Osteocyte (in vitro differentiated cells): ENCODE measurements around the gene ZNF343. TPM values are rescaled to one million over a fixed set of nuclear protein-coding genes. Genes with fewer than 3 reads are reported as not detected.
"Not testable (repeated sequence)": the region's sequence is repeated elsewhere in the genome, so short reads cannot be mapped to it uniquely, and the experiment has no call there.

Experiments used
- DNase-seq: peaks from one replicate; pipeline ENCODE4 v3.0.0; 2021; ENCODE audit warnings: mixed read lengths; ENCODE audit not compliant: unreplicated experiment; ENCODE audit errors: extremely low spot score
- H3K27ac Mint-ChIP-seq: one replicate; pipeline ENCODE4 v1.8.0; 2021; ENCODE audit warnings: mild to moderate bottlenecking, mixed read lengths; ENCODE audit not compliant: unreplicated experiment
- H3K27me3 Mint-ChIP-seq: one replicate; pipeline ENCODE4 v1.8.0; 2021; ENCODE audit warnings: mixed read lengths; ENCODE audit not compliant: unreplicated experiment
- H3K36me3 Mint-ChIP-seq: one replicate; pipeline ENCODE4 v1.8.0; 2021; ENCODE audit warnings: mixed read lengths; ENCODE audit not compliant: unreplicated experiment
- H3K4me1 Mint-ChIP-seq: one replicate; pipeline ENCODE4 v1.8.0; 2021; ENCODE audit warnings: mixed read lengths; ENCODE audit not compliant: unreplicated experiment
- H3K4me3 Mint-ChIP-seq: one replicate; pipeline ENCODE4 v1.8.0; 2021; ENCODE audit warnings: mild to moderate bottlenecking, moderate library complexity, mixed read lengths; ENCODE audit not compliant: unreplicated experiment
- H3K9me3 Mint-ChIP-seq: one replicate; pipeline ENCODE4 v1.8.0; 2021; ENCODE audit warnings: mixed read lengths; ENCODE audit not compliant: unreplicated experiment
- total RNA-seq: library from RNA; stranded (reverse); gene quantifications from 2 replicates; pipeline ENCODE4 v1.2.1, GENCODE V29; 2021
- TF ChIP-seq, protein P1 (sequence below): fragments of 200-600 bp; sonication (generic); IDR thresholded peaks from 2 replicates; pipeline ENCODE4 v1.5.0; 2021; ENCODE audit warnings: antibody characterized with exemption, mild to moderate bottlenecking, moderate library complexity

Gene ZNF343
- total RNA-seq, 1 donor from 2014 or later: 11.4 TPM

DNA sequence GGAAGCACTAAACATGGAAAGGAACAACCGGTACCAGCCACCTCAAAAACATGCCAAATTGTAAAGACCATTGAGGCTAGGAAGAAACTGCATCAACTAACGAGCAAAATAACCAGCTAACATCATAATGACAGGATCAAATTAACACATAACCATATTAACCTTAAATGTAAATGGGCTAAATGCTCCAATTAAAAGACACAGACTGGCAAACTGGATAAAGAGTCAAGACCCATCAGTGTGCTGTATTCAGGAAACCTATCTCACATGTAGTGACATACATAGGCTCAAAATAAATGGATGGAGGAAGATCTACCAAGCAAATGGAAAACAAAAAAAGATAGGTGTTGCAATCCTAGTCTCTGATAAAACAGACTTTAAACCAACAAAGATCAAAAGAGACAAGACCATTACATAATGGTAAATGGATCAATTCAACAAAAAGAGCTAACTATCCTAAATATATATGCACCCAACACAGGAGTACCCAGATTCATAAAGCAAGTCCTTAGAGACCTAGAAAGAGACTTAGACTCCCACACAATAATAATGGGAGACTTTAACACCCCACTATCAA is 5.8 kb downstream of the ZNF343 start:
- not testable (repeated sequence) for H3K27me3 Mint-ChIP-seq, H3K4me1 Mint-ChIP-seq, H3K9me3 Mint-ChIP-seq, H3K4me3 Mint-ChIP-seq, H3K27ac Mint-ChIP-seq, DNase-seq
- peaks cover 19% of the 10 kb centered on the region for H3K36me3 Mint-ChIP-seq

DNA sequence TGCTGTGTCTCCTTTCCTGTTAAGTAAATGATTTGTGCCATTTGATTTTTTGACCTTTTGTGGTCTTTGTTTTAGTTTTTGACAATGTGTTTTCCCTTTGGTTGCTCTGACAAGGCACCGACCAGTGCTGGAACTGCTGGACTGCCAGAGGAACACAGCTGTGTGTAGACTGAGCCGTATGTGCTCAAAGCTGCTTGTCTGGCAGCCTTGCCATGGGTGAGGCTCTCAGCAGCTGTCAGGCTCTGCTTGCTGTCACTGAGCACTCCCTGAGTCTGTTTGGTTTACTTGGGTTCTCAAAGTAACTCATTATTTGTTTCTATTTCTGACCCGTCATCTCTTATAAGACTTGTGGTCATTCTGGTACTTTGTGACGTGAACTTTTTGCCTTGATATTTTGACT is 23.1 kb downstream of the ZNF343 start:
- no peak for DNase-seq
- Mint-ChIP-seq H3K4me3 (no peak overlapping the region), H3K36me3 (peaks cover 61% of the 10 kb centered on the region), H3K9me3 (no peaks in the 10 kb centered on the region), H3K27me3 (no peaks in the 10 kb centered on the region), H3K27ac (no peak overlapping the region), H3K4me1 (no peaks in the 10 kb centered on the region)
- TF ChIP-seq, protein P1, sequence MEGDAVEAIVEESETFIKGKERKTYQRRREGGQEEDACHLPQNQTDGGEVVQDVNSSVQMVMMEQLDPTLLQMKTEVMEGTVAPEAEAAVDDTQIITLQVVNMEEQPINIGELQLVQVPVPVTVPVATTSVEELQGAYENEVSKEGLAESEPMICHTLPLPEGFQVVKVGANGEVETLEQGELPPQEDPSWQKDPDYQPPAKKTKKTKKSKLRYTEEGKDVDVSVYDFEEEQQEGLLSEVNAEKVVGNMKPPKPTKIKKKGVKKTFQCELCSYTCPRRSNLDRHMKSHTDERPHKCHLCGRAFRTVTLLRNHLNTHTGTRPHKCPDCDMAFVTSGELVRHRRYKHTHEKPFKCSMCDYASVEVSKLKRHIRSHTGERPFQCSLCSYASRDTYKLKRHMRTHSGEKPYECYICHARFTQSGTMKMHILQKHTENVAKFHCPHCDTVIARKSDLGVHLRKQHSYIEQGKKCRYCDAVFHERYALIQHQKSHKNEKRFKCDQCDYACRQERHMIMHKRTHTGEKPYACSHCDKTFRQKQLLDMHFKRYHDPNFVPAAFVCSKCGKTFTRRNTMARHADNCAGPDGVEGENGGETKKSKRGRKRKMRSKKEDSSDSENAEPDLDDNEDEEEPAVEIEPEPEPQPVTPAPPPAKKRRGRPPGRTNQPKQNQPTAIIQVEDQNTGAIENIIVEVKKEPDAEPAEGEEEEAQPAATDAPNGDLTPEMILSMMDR: no peak

DNA sequence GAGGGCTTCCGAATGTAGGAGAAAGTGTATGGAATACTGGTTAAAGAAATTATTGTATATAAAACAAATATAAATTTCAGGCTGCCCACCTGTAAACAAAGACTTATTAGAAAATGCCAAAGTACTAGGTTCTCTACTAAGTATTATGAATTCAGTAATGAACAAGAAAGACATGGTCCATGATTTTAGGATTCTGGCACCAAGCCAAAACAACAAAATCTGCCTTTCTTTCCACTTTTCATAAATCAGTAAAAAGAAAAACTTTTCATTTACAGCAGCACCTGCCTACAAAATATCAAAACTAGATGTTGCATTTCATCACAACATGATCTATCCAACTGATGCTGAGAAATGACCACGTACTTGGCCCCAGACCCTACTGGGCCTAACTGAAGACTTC is 23.6 kb downstream of the ZNF343 start:
- H3K9me3 Mint-ChIP-seq: no peaks in the 10 kb centered on the region
- H3K27ac Mint-ChIP-seq: no peak overlapping the region
- no peak for DNase-seq
- TF ChIP-seq, protein P1: no peak
- H3K36me3 Mint-ChIP-seq: peaks cover 63% of the 10 kb centered on the region
- H3K4me1 Mint-ChIP-seq: no peaks in the 10 kb centered on the region
- no peaks in the 10 kb centered on the region for H3K27me3 Mint-ChIP-seq
- H3K4me3 Mint-ChIP-seq: no peak overlapping the region

DNA sequence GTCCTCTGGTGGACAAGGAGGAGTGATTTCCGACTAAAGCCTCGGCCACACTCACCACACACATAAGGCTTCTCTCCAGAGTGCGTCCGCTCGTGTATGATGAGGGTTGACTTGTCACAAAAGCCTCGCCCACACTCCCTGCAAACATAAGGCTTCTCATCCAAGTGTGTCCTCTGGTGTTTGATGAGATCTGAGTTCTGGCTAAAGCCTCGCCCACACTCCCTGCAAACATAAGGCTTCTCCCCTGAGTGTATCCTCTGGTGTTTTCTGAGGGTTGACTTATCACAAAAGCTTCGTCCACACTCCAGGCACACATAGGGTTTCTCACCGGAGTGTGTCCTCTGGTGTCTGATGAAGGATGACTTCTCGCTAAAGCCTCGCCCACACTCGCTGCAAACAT is 25.2 kb downstream of the ZNF343 start:
- Mint-ChIP-seq H3K27ac (no peak overlapping the region), H3K36me3 (peaks cover 59% of the 10 kb centered on the region), H3K4me1 (no peaks in the 10 kb centered on the region), H3K27me3 (no peaks in the 10 kb centered on the region), H3K9me3 (no peaks in the 10 kb centered on the region), H3K4me3 (no peak overlapping the region)
- DNase-seq: no peak
- TF ChIP-seq, protein P1: no peak

DNA sequence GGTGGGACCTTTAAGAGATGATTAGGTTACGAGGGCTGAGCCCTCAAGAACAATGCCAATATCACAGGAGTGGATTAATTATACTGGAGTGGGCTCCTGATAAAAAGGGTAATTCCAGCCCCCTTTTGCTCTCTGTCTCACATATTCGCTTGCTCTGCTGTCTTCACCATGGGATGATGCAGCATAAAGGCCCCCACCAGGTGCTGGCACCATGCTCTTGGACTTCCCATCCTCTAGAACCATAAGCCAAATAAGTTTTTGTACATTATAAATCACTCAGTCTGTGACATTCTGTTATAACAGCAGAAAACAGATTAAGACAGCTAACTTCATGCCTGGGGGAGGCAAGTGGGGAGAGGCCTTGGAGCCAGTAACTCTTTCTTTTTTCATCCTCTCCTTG is 28.3 kb downstream of the ZNF343 start:
- Mint-ChIP-seq H3K4me3 (no peak overlapping the region), H3K27me3 (no peaks in the 10 kb centered on the region), H3K9me3 (no peaks in the 10 kb centered on the region), H3K27ac (no peak overlapping the region), H3K4me1 (no peaks in the 10 kb centered on the region), H3K36me3 (peaks cover 51% of the 10 kb centered on the region)
- TF ChIP-seq, protein P1: no peak
- no peak for DNase-seq
